Stomach smooth muscle (tissue), 2 donors: ENCODE data around the gene SHISA9.

Experiments
- H3K27ac ChIP-seq: one replicate; pipeline ENCODE4 v1.7.0; 2013; ENCODE audit warnings: mild to moderate bottlenecking, low read length, inconsistent platforms
- H3K27me3 ChIP-seq, 2 donors: one replicate each; pipeline ENCODE4 v1.7.0; 2013; ENCODE audit warnings: low read length in 2 of 2; ENCODE audit not compliant: insufficient read depth in 2 of 2, control insufficient read depth in 1 of 2
- H3K36me3 ChIP-seq, 2 donors: one replicate each; pipeline ENCODE4 v1.7.0; 2013; ENCODE audit warnings: low read length in 2 of 2; ENCODE audit not compliant: control insufficient read depth in 2 of 2, insufficient read depth in 2 of 2
- H3K4me1 ChIP-seq: one replicate; pipeline ENCODE4 v1.7.0; 2013; ENCODE audit warnings: low read length; ENCODE audit not compliant: control insufficient read depth, insufficient read depth
- H3K4me3 ChIP-seq, 2 donors: one replicate each; pipeline ENCODE4 v1.7.0; 2013; ENCODE audit warnings: low read length in 2 of 2
- H3K9ac ChIP-seq, 2 donors: one replicate each; pipeline ENCODE4 v1.7.0; 2013; ENCODE audit warnings: low read length in 2 of 2, mild to moderate bottlenecking in 1 of 2
- H3K9me3 ChIP-seq, 2 donors: one replicate each; pipeline ENCODE4 v1.7.0; 2013; ENCODE audit warnings: low read length in 2 of 2; ENCODE audit not compliant: control insufficient read depth in 2 of 2
- donor health status: healthy.
- donor health status: Pancreatic carcinoma.

SHISA9 gene

DNA sequence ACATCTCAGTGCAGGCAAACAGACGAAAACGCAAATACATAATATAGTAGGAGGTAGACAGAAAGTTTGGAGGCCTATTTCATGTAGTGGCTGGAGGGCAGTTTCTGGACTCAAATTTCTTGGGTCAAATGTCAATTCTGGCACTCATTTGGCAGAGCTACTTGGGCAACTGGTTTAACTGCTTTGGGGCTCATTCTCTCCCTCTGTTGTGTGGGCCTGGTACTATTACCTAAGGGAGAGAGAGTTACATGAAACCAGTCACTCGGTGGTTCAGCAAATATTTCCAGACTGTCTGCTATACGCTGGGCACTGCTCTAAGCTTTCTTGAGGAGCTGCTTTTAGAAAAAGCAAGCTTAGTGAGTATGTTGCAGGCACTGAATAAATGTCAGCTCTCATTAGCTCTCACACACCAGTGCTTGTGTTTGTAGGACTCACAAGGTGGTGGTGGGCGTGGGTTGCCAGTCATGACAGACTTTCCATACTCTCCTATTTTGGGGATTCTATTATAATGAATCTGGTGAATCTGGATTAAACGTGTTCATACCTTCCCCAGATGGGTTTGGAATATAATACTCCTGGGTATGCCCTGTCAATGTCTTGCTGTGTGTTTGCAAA is 1.8 kb upstream of the SHISA9 start:
- H3K27ac ChIP-seq = no peak overlapping the region
- H3K36me3 ChIP-seq = no peaks in the 10 kb centered on the region
- H3K9me3 ChIP-seq = no peaks in the 10 kb centered on the region
- peaks cover 21% of the 10 kb centered on the region for H3K4me1 ChIP-seq
- H3K4me3 ChIP-seq = no peak overlapping the region
- H3K9ac ChIP-seq = no peak overlapping the region
- H3K27me3 ChIP-seq = peaks cover 36 to 44% of the 10 kb centered on the region in 2 donors

DNA sequence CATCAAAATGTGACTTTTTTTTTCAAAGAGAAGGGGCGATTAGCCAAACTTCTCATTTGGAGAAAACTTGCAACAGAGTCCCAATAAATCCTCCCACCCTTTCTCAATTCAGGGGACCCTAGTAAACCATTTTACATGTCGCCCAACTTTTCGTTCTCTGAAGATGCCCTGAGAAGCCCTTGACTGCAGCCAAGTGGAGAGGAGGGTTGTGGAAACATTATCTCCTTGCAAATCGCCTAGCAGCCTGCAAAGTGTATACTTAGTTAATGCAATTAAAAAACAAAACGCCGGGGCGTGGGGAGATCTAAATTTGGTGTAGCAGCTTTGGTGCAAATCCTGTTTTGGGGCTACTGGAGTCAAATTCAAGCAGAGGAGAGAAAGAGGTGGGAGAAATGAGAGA is 1.2 kb upstream of the SHISA9 start:
- Histone ChIP-seq H3K27me3 (peaks cover 39 to 44% of the 10 kb centered on the region in 2 donors), H3K27ac (no peak overlapping the region), H3K4me1 (peaks cover 21% of the 10 kb centered on the region), H3K36me3 (no peaks in the 10 kb centered on the region), H3K4me3 (no peak overlapping the region), H3K9me3 (no peaks in the 10 kb centered on the region), H3K9ac (no peak overlapping the region)

DNA sequence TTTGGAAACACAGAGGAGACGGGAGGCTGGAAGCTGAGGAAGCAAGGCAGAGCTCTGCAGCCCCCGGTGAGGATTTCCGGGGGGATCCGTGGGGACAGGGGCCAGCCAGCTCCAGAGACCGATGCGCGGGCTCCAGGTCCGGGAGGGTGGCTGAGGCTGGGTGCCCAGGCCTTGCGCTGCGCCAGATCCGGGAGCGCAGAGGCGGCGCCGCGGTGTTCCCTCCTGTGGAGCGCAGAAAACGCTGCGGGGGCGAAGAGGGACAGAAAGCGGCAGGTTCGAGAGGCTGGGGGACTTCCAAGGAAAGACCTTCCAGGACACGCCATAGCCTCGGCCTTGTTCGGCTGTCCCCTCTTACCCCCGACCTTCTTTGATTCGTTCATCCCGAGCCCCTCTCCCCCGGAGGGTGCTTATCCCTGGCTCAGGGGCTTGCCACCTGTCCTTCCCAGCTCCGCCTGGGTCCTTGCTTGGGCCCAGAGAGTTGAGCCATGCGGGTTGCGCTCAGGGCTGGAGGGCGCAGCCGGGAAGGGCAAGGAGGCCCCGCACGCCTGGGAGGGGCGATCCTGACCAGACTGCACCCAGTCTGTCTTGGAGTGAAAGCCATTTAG is 697 bp upstream of the SHISA9 start:
- H3K9me3 ChIP-seq = no peaks in the 10 kb centered on the region
- no peak overlapping the region for H3K27ac ChIP-seq
- no peak overlapping the region for H3K4me3 ChIP-seq
- no peaks in the 10 kb centered on the region for H3K36me3 ChIP-seq
- no peak overlapping the region for H3K9ac ChIP-seq
- peaks cover 21% of the 10 kb centered on the region for H3K4me1 ChIP-seq
- peaks cover 39 to 44% of the 10 kb centered on the region in 2 donors for H3K27me3 ChIP-seq

DNA sequence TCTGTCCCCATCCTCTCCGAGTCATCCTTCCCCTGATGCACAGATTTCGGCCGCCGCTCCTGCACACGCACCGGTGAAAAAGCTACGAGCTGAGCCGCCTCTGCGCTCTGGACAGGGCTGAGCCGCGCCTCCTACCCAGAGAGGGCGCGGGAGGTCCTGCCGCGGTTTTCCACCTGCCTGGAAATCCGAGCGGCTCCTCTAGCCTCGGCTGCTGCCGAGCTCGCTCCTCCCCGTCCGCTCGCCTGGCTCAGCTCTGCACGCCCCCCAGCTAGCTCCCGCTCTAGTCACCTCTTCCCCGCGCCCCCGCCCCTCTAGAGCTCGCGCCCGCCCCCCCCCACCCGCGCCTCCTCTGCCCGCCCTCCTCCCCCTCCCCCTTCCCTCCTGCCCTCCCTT is 198 bp upstream of the SHISA9 start:
- H3K27me3 ChIP-seq = peaks cover 40 to 49% of the 10 kb centered on the region in 2 donors
- no peak overlapping the region for H3K9ac ChIP-seq
- peak overlapping the region in 1 of 2 donors; percentile 35 for H3K4me3 ChIP-seq
- no peak overlapping the region for H3K27ac ChIP-seq
- H3K36me3 ChIP-seq = no peaks in the 10 kb centered on the region
- peaks cover 21% of the 10 kb centered on the region for H3K4me1 ChIP-seq
- no peaks in the 10 kb centered on the region for H3K9me3 ChIP-seq

DNA sequence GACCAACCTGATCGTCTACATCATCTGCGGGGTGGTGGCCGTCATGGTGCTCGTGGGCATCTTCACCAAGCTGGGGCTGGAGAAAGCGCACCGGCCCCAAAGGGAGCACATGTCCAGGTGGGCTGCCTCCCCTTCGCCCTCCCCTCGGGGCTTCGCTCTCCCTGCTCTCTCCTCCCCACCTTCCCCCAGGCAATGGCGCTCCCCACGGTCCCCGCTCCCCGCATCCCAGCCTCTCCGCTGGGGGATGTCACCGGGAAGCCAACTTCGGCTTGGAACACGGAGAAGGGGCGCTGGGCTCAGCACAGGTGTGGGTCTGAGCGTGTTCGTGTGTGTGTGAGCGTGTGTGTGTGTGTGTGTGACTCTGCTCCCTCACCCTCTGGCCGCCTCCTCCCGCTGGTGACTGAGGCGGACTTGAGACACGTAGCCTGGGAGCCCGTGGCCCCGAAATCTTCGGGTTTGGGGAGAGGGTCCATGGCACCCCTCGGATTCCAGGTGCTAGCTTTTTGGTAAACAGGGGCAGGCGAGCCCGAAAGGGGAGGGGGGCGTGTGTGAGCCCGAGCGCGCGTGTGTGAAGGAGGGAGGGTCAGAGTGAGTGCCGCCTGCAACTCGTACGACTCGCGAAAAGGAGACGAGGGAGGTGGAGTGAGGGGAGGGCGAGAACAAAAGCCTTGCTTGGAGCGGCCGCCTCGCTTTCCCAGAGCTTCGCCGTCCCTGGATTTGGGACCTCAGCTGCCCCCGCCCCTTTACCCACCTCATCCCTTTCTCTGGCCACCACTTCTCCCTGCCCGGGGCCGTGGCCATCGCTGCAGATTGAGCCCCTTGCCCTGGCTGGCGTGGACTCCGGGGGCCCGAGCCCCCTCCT is 1.3 kb downstream of the SHISA9 start:
- peaks cover 41 to 49% of the 10 kb centered on the region in 2 donors for H3K27me3 ChIP-seq
- peak overlapping the region; percentile 49 to 52 for H3K4me3 ChIP-seq
- H3K27ac ChIP-seq = no peak overlapping the region

DNA sequence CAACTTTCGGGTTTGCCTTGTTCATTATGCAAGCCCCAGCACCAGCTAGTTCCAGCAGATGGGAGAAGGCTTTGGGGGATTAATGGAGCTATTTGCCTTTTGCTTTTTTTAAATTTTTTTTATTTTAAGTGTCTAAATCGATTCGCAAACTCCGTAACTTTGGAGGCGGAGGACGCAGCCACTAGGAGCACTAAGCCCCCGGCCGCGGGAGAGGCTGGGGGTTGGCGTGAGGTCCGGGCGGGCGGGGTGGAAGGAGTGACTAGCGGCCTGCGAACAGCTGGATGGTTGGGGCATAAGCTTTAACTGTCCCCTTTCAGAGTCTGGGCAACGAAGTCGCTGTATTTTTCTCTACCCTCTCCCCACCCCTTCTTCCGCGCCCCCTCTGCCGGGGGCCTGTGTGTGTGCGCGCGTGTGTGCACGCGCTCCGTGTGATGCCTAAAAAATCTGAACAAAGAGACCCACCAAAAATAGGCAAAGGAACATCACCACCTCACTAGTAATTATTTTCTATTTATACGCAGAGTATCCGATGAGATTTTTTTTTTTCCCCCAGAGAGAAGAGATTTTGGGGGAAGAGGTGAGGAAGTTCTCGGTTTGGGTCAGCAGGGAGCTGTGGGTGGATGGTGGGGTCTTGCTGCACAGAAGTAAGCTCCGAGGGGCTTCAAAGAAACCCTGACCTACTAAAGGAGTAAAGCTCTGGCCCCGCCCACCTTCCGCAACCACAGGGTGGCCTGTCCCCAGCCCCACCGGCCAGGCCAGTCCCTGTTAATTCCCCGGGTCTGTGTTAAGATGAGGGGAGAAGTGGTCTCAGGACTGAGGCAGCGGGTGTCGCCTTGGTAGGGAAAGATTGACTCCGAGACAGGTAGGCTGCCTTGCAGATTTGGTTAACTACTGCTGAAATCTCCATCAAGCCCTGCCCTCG is 2.3 kb downstream of the SHISA9 start:
- H3K27ac ChIP-seq = no peak overlapping the region
- peaks cover 21% of the 10 kb centered on the region for H3K4me1 ChIP-seq
- H3K36me3 ChIP-seq = no peaks in the 10 kb centered on the region
- H3K4me3 ChIP-seq = peak overlapping the region; percentile 47 to 49
- H3K9ac ChIP-seq = no peak overlapping the region
- H3K27me3 ChIP-seq = peaks cover 38 to 46% of the 10 kb centered on the region in 2 donors
- H3K9me3 ChIP-seq = no peaks in the 10 kb centered on the region

More for the DNA sequence above, 1.3 kb downstream of the SHISA9 start:
- H3K4me1 ChIP-seq = peaks cover 21% of the 10 kb centered on the region
- no peaks in the 10 kb centered on the region for H3K9me3 ChIP-seq
- H3K9ac ChIP-seq = no peak overlapping the region
- no peaks in the 10 kb centered on the region for H3K36me3 ChIP-seq

DNA sequence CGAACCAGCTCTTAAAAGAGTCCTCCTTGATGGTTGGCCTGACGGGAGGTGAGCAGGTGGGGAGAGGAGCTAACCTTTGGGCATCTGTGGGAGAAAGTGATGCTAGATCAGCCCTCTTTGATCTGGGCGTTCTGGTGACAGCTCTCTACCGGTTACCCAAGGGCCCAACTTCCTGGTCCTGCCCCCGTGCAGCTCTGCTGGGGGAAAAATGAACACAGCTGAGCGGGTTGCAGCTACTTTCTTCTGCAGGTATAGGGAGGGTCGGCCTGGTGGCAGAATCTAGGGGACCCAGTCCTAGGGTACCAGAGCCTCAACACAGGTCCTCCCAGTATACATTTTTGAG is 2.9 kb downstream of the SHISA9 start:
- peaks cover 38 to 46% of the 10 kb centered on the region in 2 donors for H3K27me3 ChIP-seq

DNA sequence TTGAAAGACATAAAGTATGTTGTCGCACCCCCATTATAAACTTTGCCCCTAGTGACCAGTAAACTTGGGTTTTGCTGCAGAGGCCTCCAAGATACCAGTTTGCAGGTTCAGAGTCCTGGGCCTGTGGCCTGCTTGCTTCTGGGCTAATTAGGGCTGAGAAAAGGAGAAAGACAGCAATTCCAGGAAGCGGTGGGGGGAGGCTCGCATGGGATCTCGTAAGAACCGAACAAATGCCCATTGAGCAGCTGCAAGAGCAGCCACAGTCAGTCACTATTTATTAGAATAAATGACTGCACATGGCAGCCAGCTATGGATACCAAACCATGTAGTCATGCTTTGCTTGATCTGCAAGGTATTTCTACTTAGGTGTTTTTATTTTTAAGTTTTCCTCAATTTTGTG is 4.9 kb downstream of the SHISA9 start:
- H3K9ac ChIP-seq = no peak overlapping the region
- peaks cover 29 to 36% of the 10 kb centered on the region in 2 donors for H3K27me3 ChIP-seq
- peaks cover 21% of the 10 kb centered on the region for H3K4me1 ChIP-seq
- peaks cover 3 to 4% of the 10 kb centered on the region in 2 donors for H3K9me3 ChIP-seq
- no peak overlapping the region for H3K4me3 ChIP-seq
- H3K36me3 ChIP-seq = no peaks in the 10 kb centered on the region
- H3K27ac ChIP-seq = no peak overlapping the region

More for the DNA sequence above, 2.9 kb downstream of the SHISA9 start:
- no peak overlapping the region for H3K27ac ChIP-seq
- H3K36me3 ChIP-seq = no peaks in the 10 kb centered on the region
- no peak overlapping the region for H3K9ac ChIP-seq
- no peaks in the 10 kb centered on the region for H3K9me3 ChIP-seq
- H3K4me1 ChIP-seq = peaks cover 21% of the 10 kb centered on the region
- no peak overlapping the region for H3K4me3 ChIP-seq

DNA sequence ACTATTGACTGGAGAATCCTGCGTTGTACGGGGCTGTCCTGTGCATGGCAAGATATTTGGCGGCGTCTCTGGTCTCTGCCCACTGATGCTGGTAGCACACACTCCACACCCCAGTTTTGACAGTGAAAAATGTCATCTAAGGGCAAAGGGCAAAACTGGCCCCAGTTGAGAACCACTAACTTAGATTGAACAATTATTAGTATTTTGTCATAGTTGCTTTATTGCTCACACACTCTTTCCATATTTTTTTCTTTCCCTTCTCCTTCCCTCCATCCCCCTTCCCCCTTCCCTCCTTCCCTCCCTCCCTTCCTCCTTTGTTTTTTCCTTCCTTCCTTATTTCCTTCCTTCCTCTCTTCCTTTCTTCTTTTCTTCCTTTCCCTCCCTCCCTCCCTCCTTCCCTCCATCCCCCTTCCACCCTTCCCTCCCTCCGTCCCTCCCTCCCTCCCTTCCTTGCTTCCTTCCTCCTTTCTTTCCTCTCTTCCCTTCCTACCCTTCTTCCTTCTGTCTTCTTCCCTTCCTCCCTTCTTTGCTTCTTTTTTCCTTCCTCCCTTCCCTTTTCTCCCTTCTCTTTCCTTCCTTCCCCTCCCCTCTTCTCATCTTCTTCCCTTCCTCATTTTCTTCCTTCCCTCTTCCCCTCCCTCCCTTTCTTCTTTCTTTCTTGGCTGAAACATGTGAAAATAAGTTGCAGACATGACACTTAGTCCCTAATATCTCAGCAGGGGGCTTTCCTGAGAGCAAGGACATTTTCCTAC is 5.5 kb downstream of the SHISA9 start:
- Histone ChIP-seq H3K36me3 (no peaks in the 10 kb centered on the region), H3K9ac (no peak overlapping the region), H3K27ac (no peak overlapping the region), H3K4me3 (no peak overlapping the region), H3K9me3 (peaks cover 3 to 4% of the 10 kb centered on the region in 2 donors), H3K27me3 (peaks cover 29 to 35% of the 10 kb centered on the region in 2 donors), H3K4me1 (peaks cover 20% of the 10 kb centered on the region)
